H1 (cell line): ENCODE results near the gene RFPL2. TPM values are rescaled to one million over a fixed set of nuclear protein-coding genes. Genes with fewer than 3 reads are reported as not detected.
"Not testable (repeated sequence)": the region's sequence is repeated elsewhere in the genome, so short reads cannot be mapped to it uniquely, and the experiment has no call there.

Experiments
- CTCF ChIA-PET: fragments of 300-600 bp; sonication (Branson Sonifier 250); formaldehyde crosslinking; loops from one replicate; lab custom pipeline; 2021; ENCODE audit not compliant: partially characterized antibody; lab: Charles Lee
- POLR2A ChIA-PET: fragments of 300-600 bp; sonication (Branson Sonifier 250); formaldehyde crosslinking; loops from one replicate; lab custom pipeline; 2021; ENCODE audit warnings: inconsistent platforms; ENCODE audit not compliant: partially characterized antibody; lab: Charles Lee
- DNase-seq, 2 experiments: peaks; one replicate each; pipeline versions ENCODE4 v3.0.0 to v3.0.0-alpha.2; 2010 to 2022; ENCODE audit warnings: low spot score in 2 of 2, low read depth in 1 of 2, mixed read lengths in 1 of 2
- FAIRE-seq: peaks from 2 replicates; lab custom pipeline; 2011; peaks lifted over from hg19 to GRCh38; lab: Jason Lieb, UNC
- H2AFZ ChIP-seq: 2 replicates; pipeline ENCODE4 v1.8.1; 2012; ENCODE audit warnings: low read length, inconsistent platforms
- H2AK5ac ChIP-seq: 2 replicates; pipeline ENCODE4 v1.6.1; 2013; ENCODE audit warnings: low read depth, low read length
- H2BK120ac ChIP-seq: replicated peaks from 2 replicates; pipeline ENCODE3; 2013; ENCODE audit warnings: low read depth, low read length, inconsistent platforms
- H2BK12ac ChIP-seq: 2 replicates; pipeline ENCODE4 v1.6.1; 2013; ENCODE audit warnings: low read depth, low read length
- H2BK15ac ChIP-seq: 2 replicates; pipeline ENCODE4 v1.6.1; 2013; ENCODE audit warnings: low read length
- H2BK20ac ChIP-seq: 2 replicates; pipeline ENCODE4 v1.6.1; 2013; ENCODE audit warnings: low read length
- H2BK5ac ChIP-seq: 2 replicates; pipeline ENCODE4 v1.6.1; 2013; ENCODE audit warnings: low read depth, low read length
- H3K14ac ChIP-seq: 2 replicates; pipeline ENCODE4 v1.6.1; 2013; ENCODE audit warnings: inconsistent platforms; ENCODE audit not compliant: insufficient read length
- H3K18ac ChIP-seq: 2 replicates; pipeline ENCODE4 v1.6.1; 2013; ENCODE audit warnings: low read length; ENCODE audit errors: extremely low read depth
- H3K23ac ChIP-seq: 2 replicates; pipeline ENCODE4 v1.6.1; 2013; ENCODE audit warnings: inconsistent platforms; ENCODE audit not compliant: insufficient read length
- H3K23me2 ChIP-seq: 2 replicates; pipeline ENCODE4 v1.6.1; 2013; ENCODE audit warnings: low read depth, low read length
- H3K27ac ChIP-seq: 2 replicates; pipeline ENCODE4 v1.6.1; 2011; ENCODE audit warnings: low read depth, low read length, inconsistent platforms
- H3K27me3 ChIP-seq, 4 experiments: replicated peaks in 1 of 4; 1 replicate in 1 of 4; 2 replicates in 3 of 4; pipeline versions ENCODE4 v1.6.1 to v1.8.1; 2011 to 2013; ENCODE audit warnings: low read length in 3 of 4, mild to moderate bottlenecking in 3 of 4, inconsistent platforms in 2 of 4, mixed read lengths in 2 of 4, moderate library complexity in 1 of 4; ENCODE audit not compliant: control insufficient read depth in 3 of 4, insufficient read depth in 3 of 4; ENCODE audit errors: extremely low read depth in 1 of 4
- H3K36me3 ChIP-seq, 4 experiments: 2 replicates each; pipeline versions ENCODE4 v1.6.1 to v1.8.1; 2011 to 2013; ENCODE audit warnings: mild to moderate bottlenecking in 4 of 4, low read length in 3 of 4, moderate library complexity in 2 of 4, control low read depth in 1 of 4, inconsistent platforms in 1 of 4; ENCODE audit not compliant: insufficient read depth in 4 of 4, control insufficient read depth in 2 of 4
- H3K4ac ChIP-seq: replicated peaks from 2 replicates; pipeline ENCODE3; 2013; ENCODE audit warnings: low read length, low read depth, mixed read lengths, inconsistent platforms; ENCODE audit not compliant: insufficient read length
- H3K4me1 ChIP-seq, 4 experiments: replicated peaks in 1 of 4; 1 replicate in 1 of 4; 2 replicates in 3 of 4; pipeline versions ENCODE4 v1.6.1 to v1.8.1; 2011 to 2013; ENCODE audit warnings: low read length in 3 of 4, inconsistent platforms in 2 of 4, mixed read lengths in 1 of 4; ENCODE audit not compliant: insufficient read depth in 4 of 4, control insufficient read depth in 3 of 4
- H3K4me2 ChIP-seq, 2 experiments: 2 replicates each; pipeline versions ENCODE4 v1.6.1 to v1.8.1; 2011 to 2013; ENCODE audit warnings: low read depth in 2 of 2, low read length in 2 of 2, control low read depth in 1 of 2, inconsistent platforms in 1 of 2, mild to moderate bottlenecking in 1 of 2; ENCODE audit not compliant: insufficient read depth in 1 of 2
- H3K4me3 ChIP-seq, 4 experiments: fragments of 200-600, 300-600 bp in 1 of 4; sonication (generic), shearing (Covaris generic), sonication (Bioruptor Twin) in 1 of 4; 2 replicates each; pipeline versions ENCODE4 v1.5.1 to v1.8.1; 2011 to 2016; ENCODE audit warnings: low read length in 4 of 4, low read depth in 3 of 4, control low read depth in 2 of 4, inconsistent platforms in 2 of 4, mild to moderate bottlenecking in 2 of 4, mixed read lengths in 1 of 4, moderate library complexity in 1 of 4; ENCODE audit not compliant: insufficient read depth in 2 of 4; ENCODE audit errors: extremely low read depth in 1 of 4
- H3K56ac ChIP-seq: replicated peaks from 2 replicates; pipeline ENCODE3; 2013; ENCODE audit warnings: low read depth, mild to moderate bottlenecking, mixed read lengths, low read length, inconsistent platforms; ENCODE audit not compliant: insufficient read length
- H3K79me1 ChIP-seq: 2 replicates; pipeline ENCODE4 v1.6.1; 2013; ENCODE audit warnings: low read depth, low read length, control low read depth
- H3K79me2 ChIP-seq, 2 experiments: 2 replicates each; pipeline versions ENCODE4 v1.6.1 to v1.8.1; 2012 to 2013; ENCODE audit warnings: low read length in 2 of 2, mild to moderate bottlenecking in 2 of 2, inconsistent platforms in 1 of 2; ENCODE audit not compliant: insufficient read depth in 2 of 2, control insufficient read depth in 1 of 2
- H3K9ac ChIP-seq, 4 experiments: replicated peaks in 1 of 4; 1 replicate in 1 of 4; 2 replicates in 3 of 4; pipeline versions ENCODE4 v1.6.1 to v1.8.1; 2011 to 2013; ENCODE audit warnings: low read depth in 3 of 4, low read length in 3 of 4, control low read depth in 2 of 4, mild to moderate bottlenecking in 2 of 4, moderate library complexity in 2 of 4, inconsistent platforms in 1 of 4; ENCODE audit errors: extremely low read depth in 1 of 4
- H3K9me3 ChIP-seq, 2 experiments: 2 replicates each; pipeline versions ENCODE4 v1.6.1 to v1.8.1; 2012 to 2013; ENCODE audit warnings: mild to moderate bottlenecking in 2 of 2, moderate library complexity in 2 of 2, control low read depth in 1 of 2, inconsistent platforms in 1 of 2, low read depth in 1 of 2, low read length in 1 of 2, mixed read lengths in 1 of 2; ENCODE audit not compliant: insufficient read depth in 2 of 2
- H4K20me1 ChIP-seq, 2 experiments: replicated peaks in 1 of 2; 2 replicates each; pipeline versions ENCODE3 to v1.8.1; 2011 to 2013; ENCODE audit warnings: inconsistent platforms in 2 of 2, low read length in 2 of 2, mild to moderate bottlenecking in 1 of 2; ENCODE audit not compliant: insufficient read depth in 2 of 2, control insufficient read depth in 1 of 2
- H4K5ac ChIP-seq: 2 replicates; pipeline ENCODE4 v1.6.1; 2013; ENCODE audit warnings: low read length, low read depth, mixed read lengths, inconsistent platforms; ENCODE audit not compliant: insufficient read length
- H4K8ac ChIP-seq: 2 replicates; pipeline ENCODE4 v1.8.0; 2013; ENCODE audit warnings: mild to moderate bottlenecking, moderate library complexity, low read length, inconsistent platforms; ENCODE audit not compliant: insufficient read depth; ENCODE audit errors: extremely low read depth
- H4K91ac ChIP-seq: replicated peaks from 2 replicates; pipeline ENCODE3; 2013; ENCODE audit warnings: low read length, mixed read lengths, inconsistent platforms; ENCODE audit not compliant: insufficient read length
- WGBS, 2 experiments: shearing (Covaris generic) in 1 of 2; methylation state at CpG; one replicate each; pipeline versions ENCODE4 v1.1.6 to v1.1.7; 2013 to 2015; ENCODE audit warnings: low lambda C conversion rate in 2 of 2, mixed read lengths in 2 of 2, inconsistent platforms in 1 of 2, low coverage in 1 of 2, missing lambda C conversion rate in 1 of 2; ENCODE audit not compliant: insufficient replicate concordance in 2 of 2, insufficient coverage in 1 of 2, insufficient read length in 1 of 2; ENCODE audit errors: extremely low coverage in 1 of 2, missing lambda C conversion rate in 1 of 2; 5-methylcytosine and 5-hydroxymethylcytosine counted together
- polyA plus RNA-seq, 7 experiments: library from polyadenylated mRNA; depleted of rRNA in 3 of 7; stranded (reverse) in 5 of 7; unstranded in 2 of 7; fragments of >200 nt in 5 of 7; fragments of 200-250 nt in 2 of 7; gene quantifications; 1 replicate in 5 of 7; 2 replicates in 1 of 7; 4 replicates in 1 of 7; pipeline versions ENCODE4 v1.2.1 to v1.2.3, GENCODE V29; 2011 to 2013; ENCODE audit warnings: missing spikeins in 2 of 7, mixed read lengths in 2 of 7
- total RNA-seq: library from RNA; stranded (reverse); fragmentation: NEBNext Ultra II Directional; extraction: Animal tissue kit (Norgen Biotek cat#: 25700); gene quantifications from 2 replicates; pipeline ENCODE4 v1.2.1, GENCODE V29; 2021

Gene RFPL2
- total and polyA plus RNA-seq, 2 of the 8 experiments (the other 6 are each of a cell fraction or from before 2014, with no cell fraction given): 0.15 to 0.19 TPM

- H3K4ac ChIP-seq, H2BK120ac ChIP-seq, H3K4me1 ChIP-seq, H4K20me1 ChIP-seq, H4K8ac ChIP-seq, H3K18ac ChIP-seq, H3K4me2 ChIP-seq, H3K23ac ChIP-seq, H3K9me3 ChIP-seq, H2AFZ ChIP-seq, H2BK20ac ChIP-seq, H3K14ac ChIP-seq, H3K56ac ChIP-seq, H3K79me1 ChIP-seq, H4K5ac ChIP-seq, H3K79me2 ChIP-seq, H3K27ac ChIP-seq, H4K91ac ChIP-seq, H3K4me3 ChIP-seq, H3K23me2 ChIP-seq, H3K36me3 ChIP-seq, DNase-seq, H2BK15ac ChIP-seq, H2BK12ac ChIP-seq, H3K27me3 ChIP-seq, FAIRE-seq, H2BK5ac ChIP-seq, H2AK5ac ChIP-seq, POLR2A ChIA-PET, H3K9ac ChIP-seq: not testable (repeated sequence)
- WGBS, 2 experiments: 85% methylated on average over 8 of the region's 9 CpGs; no CpG with 5 or more reads in 1 of the 2 experiments
- CTCF ChIA-PET: interaction anchor here (1.7 kb wide), 1 partner anchor 9 kb away, joined by 6 read pairs; no protein-coding TSS in a partner anchor
Observed at GRCh38 chr22:32193346-32193745, 11.5 kb downstream of the RFPL2 start.

GRCh38 chr22:32191021-32191420 is 13.9 kb downstream of the RFPL2 start:
- H4K20me1 ChIP-seq, H3K56ac ChIP-seq, H4K91ac ChIP-seq, H2BK5ac ChIP-seq, H3K79me2 ChIP-seq, H3K27me3 ChIP-seq, H3K4ac ChIP-seq, H2BK120ac ChIP-seq, H4K8ac ChIP-seq, H3K14ac ChIP-seq, H3K18ac ChIP-seq, DNase-seq, H3K4me3 ChIP-seq, H4K5ac ChIP-seq, H3K9ac ChIP-seq, H2BK20ac ChIP-seq, H3K4me1 ChIP-seq, H2BK15ac ChIP-seq, H3K9me3 ChIP-seq, H3K4me2 ChIP-seq, H2AFZ ChIP-seq, H3K36me3 ChIP-seq, CTCF ChIA-PET, H2AK5ac ChIP-seq, H3K27ac ChIP-seq, FAIRE-seq, H2BK12ac ChIP-seq, POLR2A ChIA-PET, H3K79me1 ChIP-seq, H3K23ac ChIP-seq, H3K23me2 ChIP-seq: not testable (repeated sequence)
- 86% methylated on average over 8 of the region's 15 CpGs; no CpG with 5 or more reads in 1 of the 2 experiments for WGBS, 2 experiments
